Liver (tissue), 3 donors: ENCODE data around the gene CLEC16A.

Source experiments
- CTCF ChIP-seq: fragments of 150-350 bp; IDR thresholded peaks from 2 replicates; pipeline ENCODE4 v1.5.1; 2017; ENCODE audit warnings: improper control_type of control experiment, low read depth, low read length; ENCODE audit not compliant: missing input control
- EGR1 ChIP-seq, 2 donors: IDR thresholded peaks; 2 replicates each; pipeline ENCODE4 v1.6.1; 2016 to 2018; ENCODE audit warnings: antibody characterized with exemption in 2 of 2, low read depth in 2 of 2
- RAD21 ChIP-seq, 2 donors: IDR thresholded peaks; 2 replicates each; pipeline ENCODE4 v1.6.1; 2016; ENCODE audit warnings: antibody characterized with exemption in 2 of 2, mild to moderate bottlenecking in 2 of 2
- REST ChIP-seq: IDR thresholded peaks from 2 replicates; pipeline ENCODE4 v1.6.1; 2016; ENCODE audit warnings: antibody characterized with exemption, mild to moderate bottlenecking
- donor health status: healthy.
- donor health status: healthy.

GRCh38 chr16:11212798-11213196 lies 268.4 kb downstream of the CLEC16A start:
- TF ChIP-seq CTCF (no peak), EGR1 (IDR thresholded peaks at IDR 0.05; ENCODE audit: low read depth in 2 of 2) (no peak), RAD21 (IDR thresholded peaks at IDR 0.05) (no peak), REST (no peak)
